GM23338 (cell line): ENCODE results near the gene SLIT1. TPM values are rescaled to one million over a fixed set of nuclear protein-coding genes. Genes with fewer than 3 reads are reported as not detected.

Experiments used
- ATAC-seq: fragments of 200-7000 bp; cut with Tn5 transposase; 3 replicates; pipeline ENCODE4 v1.9.1; 2020
- DNase-seq: peaks from one replicate; pipeline ENCODE4 v3.0.0-alpha.2; 2015; ENCODE audit warnings: low spot score
- H2AFZ ChIP-seq: fragments of 200-600 bp; sonication (generic); 2 replicates; pipeline ENCODE4 v1.8.0; 2016; ENCODE audit warnings: antibody characterized with exemption, mild to moderate bottlenecking, moderate library complexity
- H3F3A ChIP-seq: fragments of 200-600 bp; sonication (generic); replicated peaks from 2 replicates; pipeline ENCODE4 v1.8.0; 2017; ENCODE audit warnings: antibody characterized with exemption, mixed run types, low read depth
- H3K27ac ChIP-seq: fragments of 200-600 bp; sonication (generic); 2 replicates; pipeline ENCODE4 v1.6.1; 2016; ENCODE audit warnings: low read depth
- H3K27me3 ChIP-seq: fragments of 200-600 bp; sonication (generic); 2 replicates; pipeline ENCODE4 v1.8.0; 2016; ENCODE audit warnings: mild to moderate bottlenecking, mixed run types, moderate library complexity; ENCODE audit not compliant: insufficient read depth
- H3K36me3 ChIP-seq: fragments of 200-600 bp; sonication (generic); 2 replicates; pipeline ENCODE4 v1.8.0; 2016; ENCODE audit warnings: mild to moderate bottlenecking; ENCODE audit not compliant: insufficient read depth
- H3K4me1 ChIP-seq: fragments of 200-600 bp; sonication (generic); 2 replicates; pipeline ENCODE4 v1.8.0; 2016; ENCODE audit warnings: mild to moderate bottlenecking, moderate library complexity; ENCODE audit not compliant: insufficient read depth
- H3K4me2 ChIP-seq: fragments of 200-600 bp; sonication (generic); 2 replicates; pipeline ENCODE4 v1.7.1; 2017; ENCODE audit warnings: mixed run types
- H3K4me3 ChIP-seq: fragments of 200-600 bp; sonication (generic); 2 replicates; pipeline ENCODE4 v1.6.1; 2016; ENCODE audit warnings: mixed run types
- H3K79me2 ChIP-seq: fragments of 200-600 bp; sonication (generic); replicated peaks from 2 replicates; pipeline ENCODE4 v1.8.0; 2017; ENCODE audit warnings: mild to moderate bottlenecking; ENCODE audit not compliant: insufficient read depth
- H3K9me2 ChIP-seq: fragments of 200-600 bp; sonication (generic); 2 replicates; pipeline ENCODE4 v1.8.0; 2017; ENCODE audit not compliant: insufficient read depth
- H4K20me1 ChIP-seq: fragments of 200-600 bp; sonication (generic); replicated peaks from 2 replicates; pipeline ENCODE4 v1.8.0; 2017; ENCODE audit warnings: mild to moderate bottlenecking; ENCODE audit not compliant: insufficient read depth
- H3K27ac Mint-ChIP-seq: 2 replicates; pipeline ENCODE4 v1.8.0; 2020; ENCODE audit warnings: inconsistent platforms, mild to moderate bottlenecking, moderate library complexity, mixed read lengths
- H3K27me3 Mint-ChIP-seq: 3 replicates; pipeline ENCODE4 v1.8.0; 2022; ENCODE audit warnings: low read depth, mild to moderate bottlenecking, moderate library complexity, mixed read lengths, inconsistent platforms; ENCODE audit not compliant: insufficient read depth, poor library complexity
- H3K36me3 Mint-ChIP-seq: 3 replicates; pipeline ENCODE4 v1.8.0; 2021; ENCODE audit warnings: low read depth, mild to moderate bottlenecking, inconsistent platforms, moderate library complexity, mixed read lengths
- H3K4me1 Mint-ChIP-seq: 3 replicates; pipeline ENCODE4 v1.8.0; 2020; ENCODE audit warnings: mild to moderate bottlenecking, inconsistent platforms, mixed read lengths
- H3K4me3 Mint-ChIP-seq: 3 replicates; pipeline ENCODE4 v1.8.0; 2021; ENCODE audit warnings: moderate library complexity, mild to moderate bottlenecking, inconsistent platforms, mixed read lengths
- H3K9me3 Mint-ChIP-seq: 3 replicates; pipeline ENCODE4 v1.8.0; 2020; ENCODE audit warnings: moderate library complexity, mild to moderate bottlenecking, inconsistent platforms, mixed read lengths
- ETS1 ChIP-seq: IDR thresholded peaks from 2 replicates; pipeline ENCODE4 v1.6.1; 2016; ENCODE audit warnings: antibody characterized with exemption
- EZH2 ChIP-seq: fragments of 200-600 bp; sonication (generic); IDR thresholded peaks from one replicate; pipeline ENCODE4 v1.8.0; 2017; ENCODE audit warnings: antibody characterized with exemption, mild to moderate bottlenecking, low read depth; ENCODE audit not compliant: unreplicated experiment
- EZH2phosphoT487 ChIP-seq: fragments of 200-600 bp; sonication (generic); IDR thresholded peaks from one replicate; pipeline ENCODE4 v1.8.1; 2018; ENCODE audit warnings: antibody characterized with exemption; ENCODE audit not compliant: unreplicated experiment
- REST ChIP-seq: IDR thresholded peaks from one replicate; pipeline ENCODE4 v1.6.1; 2018; ENCODE audit warnings: antibody characterized with exemption; ENCODE audit not compliant: unreplicated experiment
- ZNF462 ChIP-seq: fragments of 250-450 bp; sonication (Bioruptor Pico); IDR thresholded peaks from 2 replicates; pipeline ENCODE4 v1.5.0; 2020; ENCODE audit warnings: mild to moderate bottlenecking, moderate library complexity
- polyA plus RNA-seq: library from polyadenylated mRNA; unstranded; fragments of >200 nt; fragmentation: Nextera tagmentation; extraction: Ambion mirVana; gene quantifications from 2 replicates; pipeline ENCODE4 v1.2.1, GENCODE V29; 2016
- total RNA-seq: library from RNA; depleted of rRNA; stranded (reverse); fragments of >200 nt; shearing (Covaris generic); gene quantifications from 2 replicates; pipeline ENCODE4 v1.2.3, GENCODE V29; 2014

The SLIT1 gene
- total and polyA plus RNA-seq, 2 experiments from 2014 or later, result 0.76 to 1.7 TPM

DNA sequence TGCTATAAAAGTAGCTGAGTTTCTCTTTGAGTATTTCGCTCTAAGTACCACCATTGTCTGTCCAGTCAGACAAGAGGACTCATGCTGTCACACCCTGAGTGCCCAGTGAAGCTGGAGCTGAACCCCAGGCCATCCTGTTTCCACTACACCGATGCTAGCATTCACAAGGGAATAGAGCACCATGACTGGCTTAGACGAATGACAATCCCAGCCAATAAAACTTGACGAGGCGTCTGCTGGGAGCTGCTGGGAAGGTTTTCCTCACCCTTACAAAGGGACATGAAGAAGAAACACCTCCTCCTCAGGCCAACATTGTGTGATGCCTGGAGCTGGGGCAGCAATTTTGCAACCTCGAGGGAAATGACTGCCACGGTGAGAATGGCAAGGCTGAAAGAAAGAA is 17.5 kb upstream of the SLIT1 start (continued):
- TF ChIP-seq ZNF462 (CRISPR knock-in tag) (no peak), EZH2phosphoT487 (no peak), ETS1 (no peak)

DNA sequence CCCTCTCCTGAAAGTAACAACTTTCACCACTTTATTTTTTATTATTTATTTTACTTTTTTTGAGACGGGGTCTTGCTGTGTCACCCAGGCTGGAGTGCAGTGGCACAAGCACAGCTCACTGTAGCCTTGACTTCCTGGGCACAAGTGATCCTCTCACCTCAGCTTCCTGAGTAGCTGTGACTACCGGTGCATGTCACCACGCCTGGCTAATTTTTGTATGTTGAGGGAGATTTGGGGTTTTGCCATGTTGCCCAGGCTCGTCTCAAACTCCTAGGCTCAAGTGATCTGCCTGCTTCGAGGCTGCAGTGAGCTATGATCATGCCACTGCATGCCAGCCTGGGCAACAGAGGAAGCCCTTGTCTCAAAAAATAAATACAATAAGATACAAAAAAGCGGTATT is 14.9 kb upstream of the SLIT1 start:
- Histone ChIP-seq H3K9me2 (no peaks in the 10 kb centered on the region), H3K4me3 (no peak overlapping the region), H3K4me2 (no peak overlapping the region), H3K36me3 (no peaks in the 10 kb centered on the region), H3K4me1 (peaks cover 17% of the 10 kb centered on the region), H3K79me2 (no peaks in the 10 kb centered on the region), H3K27ac (no peak overlapping the region), H3K27me3 (peaks cover 14% of the 10 kb centered on the region), H4K20me1 (no peaks in the 10 kb centered on the region), H3F3A (peaks cover 3% of the 10 kb centered on the region), H2AFZ (no peak overlapping the region)
- peaks cover 8% of the 10 kb centered on the region for H3K27me3 Mint-ChIP-seq
- no peaks in the 10 kb centered on the region for H3K9me3 Mint-ChIP-seq
- DNase-seq, result no peak
- no peak for TF ChIP-seq REST
- TF ChIP-seq EZH2, result no peak
- no peak for ATAC-seq
- no peak overlapping the region for H3K4me3 Mint-ChIP-seq
- H3K27ac Mint-ChIP-seq, result no peak overlapping the region
- peaks cover 12% of the 10 kb centered on the region for H3K4me1 Mint-ChIP-seq
- no peaks in the 10 kb centered on the region for H3K36me3 Mint-ChIP-seq
